ENCODE data around the gene QDPR. TPM values are rescaled to one million over a fixed set of nuclear protein-coding genes. Genes with fewer than 3 reads are reported as not detected.

Gene QDPR
- 15.3 and 17.0 TPM in 2 replicates for total RNA-seq

GRCh38 chr4:17511950-17512795, at the start of gene QDPR:
Gene QDPR, minus strand, starts transcription at chr4:17512090. Its CDS starts 36 bp downstream, at chr4:17512054.

GRCh38 chr4:17514865-17515264, 3.0 kb upstream of the QDPR start, which contains the start of gene CLRN2:
Gene CLRN2, plus strand, starts transcription at chr4:17515165. Its CDS starts 102 bp downstream, at chr4:17515267.

Other genes starting within 250 kb of the QDPR start
- gene CLRN2, start 3.1 kb upstream of the QDPR start, total RNA-seq, result not detected in 2 replicates
- 49.2 and 57.2 TPM in 2 replicates for gene LAP3, start 65.1 kb upstream of the QDPR start, total RNA-seq
- 4.2 and 7.4 TPM in 2 replicates for gene MED28, start 102.6 kb upstream of the QDPR start, total RNA-seq

Data from mesangial cell (primary cell).